DMS 273 treated with DMSO at 0.1 percent for 48 hours (cell line): ENCODE results near the gene KLK2.

ENCODE experiments used
- DNase-seq: peaks from one replicate; lab custom pipeline; 2025; lab: John Stamatoyannopoulos, UW

The KLK2 gene

GRCh38 chr19:50925734-50926133 lies 52.5 kb downstream of the KLK2 start:
- no peak for DNase-seq

GRCh38 chr19:50926144-50926543 lies 52.9 kb downstream of the KLK2 start:
- no peak for DNase-seq

DNA sequence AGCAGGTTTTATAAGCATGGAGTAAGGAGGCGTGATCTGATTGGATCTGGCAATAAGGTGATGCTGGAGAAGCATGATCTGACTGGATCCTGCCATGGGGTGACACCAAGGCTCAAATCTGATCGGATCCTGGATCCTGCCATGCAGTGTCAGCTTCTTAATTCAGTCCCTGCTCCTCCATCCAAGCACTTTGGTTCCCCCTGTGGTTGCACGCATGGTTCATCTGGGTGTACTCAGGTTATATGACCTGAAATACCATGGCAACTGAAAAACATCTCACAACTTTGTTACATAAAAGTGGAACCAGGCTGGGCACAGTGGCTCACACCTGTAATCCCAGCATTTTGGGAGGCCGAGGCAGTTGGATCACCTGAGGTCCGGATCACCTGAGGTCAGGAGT lies 55.6 kb downstream of the KLK2 start:
- DNase-seq: no peak
